Activated CD8-positive, alpha-beta memory T cell treated with anti-CD3 and anti-CD28 coated beads for 24 hours (primary cell): Measurements from ENCODE around the gene TRIM64C.
"Not testable (repeated sequence)": the region's sequence is repeated elsewhere in the genome, so short reads cannot be mapped to it uniquely, and the experiment has no call there.

ENCODE experiments used
- DNase-seq: peaks from one replicate; pipeline ENCODE4 v3.0.0-alpha.2; 2020

Gene TRIM64C, protein sequence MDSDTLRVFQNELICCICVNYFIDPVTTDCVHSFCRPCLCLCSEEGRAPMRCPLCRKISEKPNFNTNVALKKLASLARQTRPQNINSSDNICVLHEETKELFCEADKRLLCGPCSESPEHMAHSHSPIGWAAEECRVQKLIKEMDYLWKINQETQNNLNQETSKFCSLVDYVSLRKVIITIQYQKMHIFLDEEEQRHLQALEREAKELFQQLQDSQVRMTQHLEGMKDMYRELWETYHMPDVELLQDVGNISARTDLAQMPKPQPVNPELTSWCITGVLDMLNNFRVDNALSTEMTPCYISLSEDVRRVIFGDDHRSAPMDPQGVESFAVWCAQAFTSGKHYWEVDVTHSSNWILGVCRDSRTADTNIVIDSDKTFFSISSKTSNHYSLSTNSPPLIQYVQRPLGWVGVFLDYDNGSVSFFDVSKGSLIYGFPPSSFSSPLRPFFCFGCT

DNA sequence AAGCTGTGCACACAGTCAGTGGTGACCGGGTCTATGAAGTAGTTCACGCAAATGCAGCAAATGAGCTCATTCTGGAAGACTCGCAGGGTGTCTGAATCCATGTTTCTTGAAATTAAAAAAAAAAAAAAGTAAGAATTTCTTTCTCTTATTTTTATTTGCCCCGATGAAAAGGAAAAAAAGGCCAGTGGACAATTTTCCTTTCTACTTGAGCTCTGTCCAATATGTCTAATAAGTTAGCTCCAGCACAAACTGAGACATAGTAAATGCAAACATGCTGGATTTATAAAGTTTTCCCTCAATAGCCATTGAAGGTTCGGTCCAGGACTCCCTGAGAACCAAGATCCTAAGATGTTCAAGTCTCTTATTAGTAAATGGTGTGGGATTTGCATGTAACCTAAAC, at the start of gene TRIM64C:
Gene TRIM64C, minus strand, starts transcription at position 101 of the 400 bp plus-strand sequence. Its CDS starts 0 bp downstream, at position 101.
- not testable (repeated sequence) for DNase-seq

DNA sequence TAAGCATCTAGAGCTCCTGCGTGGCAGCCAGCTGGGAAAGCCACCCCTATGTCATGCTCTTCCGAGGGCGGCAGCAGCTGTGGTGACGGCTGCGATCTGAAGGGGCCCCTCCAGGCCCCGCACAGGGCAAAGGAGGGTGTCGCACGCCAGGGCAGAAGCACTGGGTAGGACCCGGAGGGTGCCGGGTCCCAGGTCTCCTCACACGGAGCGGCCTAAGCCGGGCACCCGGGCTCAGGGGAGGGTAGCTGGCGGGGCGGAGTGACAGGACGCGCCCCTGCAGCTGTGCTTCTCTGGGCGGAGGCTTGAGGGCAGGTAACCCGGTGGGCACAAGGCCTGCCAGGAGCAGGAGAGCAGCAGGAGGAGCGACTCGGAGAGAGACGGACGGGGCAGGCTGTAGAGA, 43.4 kb upstream of the TRIM64C start:
- DNase-seq, result not testable (repeated sequence)

DNA sequence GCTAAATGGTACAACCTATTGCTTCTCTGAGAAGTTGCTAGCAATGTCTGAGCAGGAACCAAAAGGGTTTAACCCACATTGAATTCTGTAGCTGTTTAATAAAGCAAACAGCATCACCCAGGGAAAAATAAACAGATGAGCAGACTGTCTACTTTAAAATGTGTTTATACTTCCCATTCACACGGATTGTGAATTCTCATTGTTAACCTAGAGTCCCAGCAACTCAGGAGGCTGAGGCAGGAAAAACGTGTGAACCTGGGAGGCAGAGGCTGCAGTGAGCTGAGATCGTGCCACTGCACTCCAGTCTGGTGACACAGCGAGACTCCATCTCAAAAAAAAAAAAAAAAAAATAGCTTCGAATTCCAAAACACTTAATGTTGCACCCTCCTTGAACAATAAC, 11.0 kb upstream of the TRIM64C start:
- DNase-seq, result not testable (repeated sequence)

DNA sequence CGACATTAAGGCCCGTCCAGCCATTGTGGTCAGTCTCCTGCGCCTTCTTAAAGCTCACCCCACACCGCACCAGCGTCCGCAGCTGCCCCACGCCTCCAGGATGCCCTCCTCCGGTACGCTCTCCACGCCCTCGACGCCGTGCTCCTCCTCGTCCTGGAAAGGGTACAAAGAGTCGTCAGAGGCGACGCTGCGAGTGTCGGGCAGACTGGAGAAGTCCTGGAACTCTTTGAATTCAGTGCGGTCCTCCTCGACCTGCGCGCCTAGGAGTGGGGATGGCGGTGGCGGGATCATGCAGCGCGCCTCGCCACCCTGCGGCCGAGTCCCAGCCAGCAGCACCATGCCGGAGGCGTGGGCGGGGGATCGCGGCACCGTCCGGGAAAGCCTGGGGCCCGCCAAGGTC, 9.1 kb downstream of the TRIM64C start:
- not testable (repeated sequence) for DNase-seq

DNA sequence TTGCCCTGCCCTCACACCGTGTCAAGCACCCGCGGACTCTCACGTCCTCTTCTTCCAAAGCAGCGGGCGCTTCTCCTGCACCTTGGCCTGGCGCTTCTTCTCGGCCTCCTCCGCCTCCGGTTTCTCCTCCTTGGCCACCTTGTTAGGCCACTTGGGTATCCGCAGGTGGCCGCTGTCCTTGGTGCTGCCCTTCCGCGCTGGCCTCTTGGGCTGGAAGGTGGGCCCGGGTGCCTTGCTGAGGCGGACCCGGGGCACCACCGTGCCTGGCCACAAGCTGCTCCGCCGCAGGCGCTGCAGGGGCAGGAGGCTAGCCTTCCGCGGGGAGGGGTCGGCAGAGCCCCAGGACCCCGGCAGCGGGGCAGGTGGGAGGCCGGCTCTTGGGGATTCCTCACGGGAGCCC, 10.7 kb downstream of the TRIM64C start:
- not testable (repeated sequence) for DNase-seq

DNA sequence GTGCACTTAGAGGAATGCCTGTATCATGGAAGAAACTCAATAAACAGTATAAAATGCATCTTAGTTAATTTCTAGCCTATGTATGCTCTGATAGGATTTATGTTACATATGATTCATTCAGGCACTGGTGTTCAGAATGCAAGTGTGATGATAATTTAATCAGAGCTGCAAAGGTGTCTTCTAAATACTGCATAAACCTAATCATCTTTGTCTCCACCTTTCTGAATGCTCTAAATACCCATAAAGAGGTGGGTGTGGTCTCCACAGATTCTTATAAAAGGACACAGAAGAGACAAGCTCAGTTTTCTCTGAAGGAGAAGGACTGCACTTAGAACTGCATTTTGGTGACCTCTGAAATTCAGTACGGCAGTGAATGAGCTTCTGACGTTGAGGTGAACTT, 30.4 kb downstream of the TRIM64C start, which contains the start of gene TRIM49B:
Gene TRIM49B, plus strand, starts transcription at position 301 of the 400 bp plus-strand sequence. CDS start 2,777 bp downstream, outside the sequence.
- not testable (repeated sequence) for DNase-seq
